Measurements from ENCODE around the gene METTL8. TPM values are rescaled to one million over a fixed set of nuclear protein-coding genes. Genes with fewer than 3 reads are reported as not detected.
A peak's percentile ranks its signal among the peaks of the same experiment; 100 is the strongest.

Gene METTL8
- total and polyA plus RNA-seq, 4 experiments from 2014 or later, result 11.2 to 22.1 (median 18.4) TPM

GRCh38 chr2:171347591-171348032 is 86.2 kb downstream of the METTL8 start:
- H3K4me1 Mint-ChIP-seq, result peaks cover 14 to 24% (median 19%) of the 10 kb centered on the region in 4 donors
- Histone ChIP-seq H3K27me3 (ENCODE audit: insufficient read depth, low read length) (no peaks in the 10 kb centered on the region), H3K4me1 (ENCODE audit: insufficient read depth, low read length) (peaks cover 13% of the 10 kb centered on the region), H3K36me3 (ENCODE audit: insufficient read depth, low read length) (no peaks in the 10 kb centered on the region), H3K27ac (ENCODE audit: low read depth, low read length) (no peak overlapping the region), H3K9me3 (ENCODE audit: control insufficient read depth in 1 of 2, low read length in 2 of 2) (no peaks in the 10 kb centered on the region), H3K4me3 (ENCODE audit: low read length in 2 of 2) (no peak overlapping the region)
- H3K9me3 Mint-ChIP-seq, result peaks cover 0 to 18% (median 5%) of the 10 kb centered on the region in 8 donors
- H3K36me3 Mint-ChIP-seq, result no peaks in the 10 kb centered on the region
- H3K27ac Mint-ChIP-seq, result peak overlapping the region in 3 of 7 donors; percentile 12 to 51 (median 43)
- POLR2A ChIA-PET (ENCODE audit: partially characterized antibody), result no interaction called here
- intact Hi-C loops (cut with micrococcal nuclease), result no loop called here
- no peaks in the 10 kb centered on the region for H3K27me3 Mint-ChIP-seq
- no peak overlapping the region for H3K4me3 Mint-ChIP-seq
- no peak for DNase-seq
- CTCF ChIA-PET (ENCODE audit: partially characterized antibody), result interaction anchor here (0.6 kb wide), 1 partner anchor 65 kb away, joined by 3 read pairs; no protein-coding TSS in a partner anchor

- Mint-ChIP-seq H3K27me3 (no peaks in the 10 kb centered on the region), H3K4me3 (no peak overlapping the region), H3K4me1 (peaks cover 14 to 24% (median 20%) of the 10 kb centered on the region in 4 donors), H3K9me3 (peaks cover 0 to 17% (median 4%) of the 10 kb centered on the region in 8 donors), H3K27ac (peak overlapping the region in 3 of 7 donors; percentile 11 to 56 (median 53)), H3K36me3 (no peaks in the 10 kb centered on the region)
- ChIA-PET POLR2A (ENCODE audit: partially characterized antibody) (no interaction called here), CTCF (ENCODE audit: partially characterized antibody) (no interaction called here)
- intact Hi-C loops (cut with micrococcal nuclease), result no loop called here
- no peaks in the 10 kb centered on the region for H3K9me3 ChIP-seq (ENCODE audit: control insufficient read depth in 1 of 2, low read length in 2 of 2)
- H3K4me1 ChIP-seq (ENCODE audit: insufficient read depth, low read length), result peaks cover 13% of the 10 kb centered on the region
- DNase-seq, result no peak
- H3K27me3 ChIP-seq (ENCODE audit: insufficient read depth, low read length), result no peaks in the 10 kb centered on the region
- H3K36me3 ChIP-seq (ENCODE audit: insufficient read depth, low read length), result no peaks in the 10 kb centered on the region
- no peak overlapping the region for H3K27ac ChIP-seq (ENCODE audit: low read depth, low read length)
- H3K4me3 ChIP-seq (ENCODE audit: low read length in 2 of 2), result no peak overlapping the region
Measured at GRCh38 chr2:171346723-171347557, 86.8 kb downstream of the METTL8 start.

GRCh38 chr2:171345971-171346722 is 87.6 kb downstream of the METTL8 start:
- peaks cover 0 to 9% (median 0%) of the 10 kb centered on the region in 8 donors for H3K9me3 Mint-ChIP-seq
- H3K9me3 ChIP-seq (ENCODE audit: control insufficient read depth in 1 of 2, low read length in 2 of 2), result no peaks in the 10 kb centered on the region
- H3K4me1 Mint-ChIP-seq, result peaks cover 12 to 24% (median 20%) of the 10 kb centered on the region in 4 donors
- DNase-seq, result no peak
- H3K27ac Mint-ChIP-seq, result peak overlapping the region in 1 of 7 donors; percentile 81
- ChIA-PET POLR2A (ENCODE audit: partially characterized antibody) (interaction anchor here (1.0 kb wide), 1 partner anchor 188 kb away, joined by 3 read pairs; no protein-coding TSS in a partner anchor), CTCF (ENCODE audit: partially characterized antibody) (no interaction called here)
- H3K4me3 ChIP-seq (ENCODE audit: low read length in 2 of 2), result no peak overlapping the region
- intact Hi-C loops (cut with micrococcal nuclease), result no loop called here
- H3K36me3 ChIP-seq (ENCODE audit: insufficient read depth, low read length), result no peaks in the 10 kb centered on the region
- no peaks in the 10 kb centered on the region for H3K36me3 Mint-ChIP-seq
- no peaks in the 10 kb centered on the region for H3K27me3 ChIP-seq (ENCODE audit: insufficient read depth, low read length)
- H3K27me3 Mint-ChIP-seq, result no peaks in the 10 kb centered on the region
- H3K4me1 ChIP-seq (ENCODE audit: insufficient read depth, low read length), result peaks cover 13% of the 10 kb centered on the region
- no peak overlapping the region for H3K27ac ChIP-seq (ENCODE audit: low read depth, low read length)
- peak overlapping the region in 1 of 8 donors; percentile 31 for H3K4me3 Mint-ChIP-seq

- no peaks in the 10 kb centered on the region for H3K9me3 Mint-ChIP-seq
- no peak overlapping the region for H3K4me3 Mint-ChIP-seq
- Histone ChIP-seq H3K9me3 (ENCODE audit: control insufficient read depth in 1 of 2, low read length in 2 of 2) (no peaks in the 10 kb centered on the region), H3K36me3 (ENCODE audit: insufficient read depth, low read length) (no peaks in the 10 kb centered on the region), H3K27ac (ENCODE audit: low read depth, low read length) (no peak overlapping the region), H3K4me3 (ENCODE audit: low read length in 2 of 2) (no peak overlapping the region), H3K27me3 (ENCODE audit: insufficient read depth, low read length) (no peaks in the 10 kb centered on the region), H3K4me1 (ENCODE audit: insufficient read depth, low read length) (peaks cover 13% of the 10 kb centered on the region)
- H3K27ac Mint-ChIP-seq, result no peak overlapping the region
- H3K4me1 Mint-ChIP-seq, result peaks cover 12 to 24% (median 20%) of the 10 kb centered on the region in 4 donors
- H3K27me3 Mint-ChIP-seq, result no peaks in the 10 kb centered on the region
- intact Hi-C loops (cut with micrococcal nuclease), result no loop called here
- peaks cover 0 to 3% of the 10 kb centered on the region in 2 donors for H3K36me3 Mint-ChIP-seq
- POLR2A ChIA-PET (ENCODE audit: partially characterized antibody), result no interaction called here
- CTCF ChIA-PET (ENCODE audit: partially characterized antibody), result no interaction called here
- DNase-seq, result no peak
Measured at GRCh38 chr2:171344182-171344581, 89.6 kb downstream of the METTL8 start.

- intact Hi-C loops (cut with micrococcal nuclease), result no loop called here
- no peak overlapping the region for H3K27ac ChIP-seq (ENCODE audit: low read depth, low read length)
- H3K27ac Mint-ChIP-seq, result peak overlapping the region in 2 of 7 donors; percentile 53 to 64
- no peak overlapping the region for H3K4me3 ChIP-seq (ENCODE audit: low read length in 2 of 2)
- no peak overlapping the region for H3K4me3 Mint-ChIP-seq
- H3K27me3 ChIP-seq (ENCODE audit: insufficient read depth, low read length), result no peaks in the 10 kb centered on the region
- CTCF ChIA-PET (ENCODE audit: partially characterized antibody), result no interaction called here
- POLR2A ChIA-PET (ENCODE audit: partially characterized antibody), result no interaction called here
- H3K36me3 Mint-ChIP-seq, result peaks cover 0 to 5% of the 10 kb centered on the region in 2 donors
- no peaks in the 10 kb centered on the region for H3K27me3 Mint-ChIP-seq
- no peak for DNase-seq
- H3K4me1 ChIP-seq (ENCODE audit: insufficient read depth, low read length), result peaks cover 6% of the 10 kb centered on the region
- H3K36me3 ChIP-seq (ENCODE audit: insufficient read depth, low read length), result no peaks in the 10 kb centered on the region
- H3K9me3 Mint-ChIP-seq, result no peaks in the 10 kb centered on the region
- no peaks in the 10 kb centered on the region for H3K9me3 ChIP-seq (ENCODE audit: control insufficient read depth in 1 of 2, low read length in 2 of 2)
- peaks cover 6 to 15% (median 11%) of the 10 kb centered on the region in 4 donors for H3K4me1 Mint-ChIP-seq
Measured at GRCh38 chr2:171342067-171342413, 91.8 kb downstream of the METTL8 start.

- Mint-ChIP-seq H3K27ac (no peak overlapping the region), H3K4me1 (peaks cover 3 to 12% (median 7%) of the 10 kb centered on the region in 4 donors), H3K36me3 (peaks cover 0 to 5% of the 10 kb centered on the region in 2 donors), H3K4me3 (no peak overlapping the region), H3K9me3 (no peaks in the 10 kb centered on the region), H3K27me3 (no peaks in the 10 kb centered on the region)
- H3K36me3 ChIP-seq (ENCODE audit: insufficient read depth, low read length), result no peaks in the 10 kb centered on the region
- no peaks in the 10 kb centered on the region for H3K9me3 ChIP-seq (ENCODE audit: control insufficient read depth in 1 of 2, low read length in 2 of 2)
- ChIA-PET POLR2A (ENCODE audit: partially characterized antibody) (no interaction called here), CTCF (ENCODE audit: partially characterized antibody) (interaction anchor here (1.4 kb wide), 1 partner anchor 15 kb away, joined by 5 read pairs; no protein-coding TSS in a partner anchor)
- no peaks in the 10 kb centered on the region for H3K27me3 ChIP-seq (ENCODE audit: insufficient read depth, low read length)
- H3K27ac ChIP-seq (ENCODE audit: low read depth, low read length), result no peak overlapping the region
- no peak for DNase-seq
- H3K4me3 ChIP-seq (ENCODE audit: low read length in 2 of 2), result no peak overlapping the region
- peaks cover 1% of the 10 kb centered on the region for H3K4me1 ChIP-seq (ENCODE audit: insufficient read depth, low read length)
- intact Hi-C loops (cut with micrococcal nuclease), result no loop called here
Measured at GRCh38 chr2:171341394-171342066, 92.3 kb downstream of the METTL8 start.

- H3K4me1 ChIP-seq (ENCODE audit: insufficient read depth, low read length), result no peaks in the 10 kb centered on the region
- POLR2A ChIA-PET (ENCODE audit: partially characterized antibody), result no interaction called here
- no peak overlapping the region for H3K4me3 ChIP-seq (ENCODE audit: low read length in 2 of 2)
- H3K27ac ChIP-seq (ENCODE audit: low read depth, low read length), result no peak overlapping the region
- Mint-ChIP-seq H3K27ac (no peak overlapping the region), H3K4me3 (no peak overlapping the region), H3K36me3 (peaks cover 2 to 9% of the 10 kb centered on the region in 2 donors), H3K27me3 (no peaks in the 10 kb centered on the region), H3K9me3 (no peaks in the 10 kb centered on the region), H3K4me1 (peaks cover 1 to 7% (median 4%) of the 10 kb centered on the region in 4 donors)
- intact Hi-C loops (cut with micrococcal nuclease), result no loop called here
- H3K9me3 ChIP-seq (ENCODE audit: control insufficient read depth in 1 of 2, low read length in 2 of 2), result no peaks in the 10 kb centered on the region
- no peak for DNase-seq
- H3K36me3 ChIP-seq (ENCODE audit: insufficient read depth, low read length), result no peaks in the 10 kb centered on the region
- no peaks in the 10 kb centered on the region for H3K27me3 ChIP-seq (ENCODE audit: insufficient read depth, low read length)
- CTCF ChIA-PET (ENCODE audit: partially characterized antibody), result interaction anchor here (0.9 to 1.8 kb wide), 3 partner anchors 9 to 81 kb away, joined by 3 to 4 read pairs (median 4); no protein-coding TSS in a partner anchor
Measured at GRCh38 chr2:171334946-171335345, 98.8 kb downstream of the METTL8 start.
